SK-N-SH (cell line): ENCODE results near the gene UFSP2. TPM values are rescaled to one million over a fixed set of nuclear protein-coding genes. Genes with fewer than 3 reads are reported as not detected.

Experiments used
- CTCF ChIA-PET: fragments of 300-600, 350-600 bp; formaldehyde crosslinking; extraction: SDS; loops from one replicate; lab custom pipeline; 2021; lab: Yijun Ruan, JAX
- POLR2A ChIA-PET: fragments of 350-600 bp; sonication (Branson Sonifier 250); formaldehyde crosslinking; extraction: SDS; loops from one replicate; lab custom pipeline; 2020; ENCODE audit warnings: antibody characterized with exemption, inconsistent platforms; lab: Yijun Ruan, JAX
- DNase-seq: peaks from one replicate; pipeline ENCODE4 v3.0.0; 2012
- H2AFZ ChIP-seq: fragments of 200-600 bp; sonication (generic); 2 replicates; pipeline ENCODE4 v1.8.1; 2016; ENCODE audit warnings: antibody characterized with exemption, mild to moderate bottlenecking, low read depth
- H3F3A ChIP-seq: fragments of 200-600 bp; sonication (generic); replicated peaks from 2 replicates; pipeline ENCODE3; 2016; ENCODE audit warnings: antibody characterized with exemption, mild to moderate bottlenecking; ENCODE audit not compliant: insufficient read depth
- H3K27ac ChIP-seq, 2 experiments: fragments of 200-500 bp in 1 of 2; fragments of 200-600 bp in 1 of 2; sonication (Bioruptor generic) in 1 of 2; sonication (generic), shearing (Covaris generic) in 1 of 2; 2 replicates each; pipeline versions ENCODE4 v1.5.1 to v1.6.1; 2014 to 2016; ENCODE audit warnings: low read depth in 2 of 2, inconsistent platforms in 1 of 2, low read length in 1 of 2, mild to moderate bottlenecking in 1 of 2, mixed read lengths in 1 of 2
- H3K27me3 ChIP-seq: fragments of 200-600 bp; sonication (generic), shearing (Covaris generic); 2 replicates; pipeline ENCODE4 v1.6.1; 2016; ENCODE audit warnings: mixed run types; ENCODE audit not compliant: insufficient read depth
- H3K36me3 ChIP-seq, 2 experiments: fragments of 200-500 bp in 1 of 2; fragments of 200-600 bp in 1 of 2; sonication (Bioruptor generic) in 1 of 2; sonication (generic) in 1 of 2; replicated peaks in 1 of 2; 2 replicates each; pipeline versions ENCODE3 to v1.5.1; 2014 to 2016; ENCODE audit warnings: low read length in 1 of 2, mild to moderate bottlenecking in 1 of 2; ENCODE audit not compliant: insufficient read depth in 2 of 2, control insufficient read depth in 1 of 2
- H3K4me1 ChIP-seq, 2 experiments: fragments of 200-500 bp in 1 of 2; fragments of 200-600 bp in 1 of 2; sonication (Bioruptor generic) in 1 of 2; sonication (generic), shearing (Covaris generic) in 1 of 2; 2 replicates each; pipeline versions ENCODE4 v1.5.1 to v1.6.1; 2014 to 2016; ENCODE audit warnings: low read depth in 1 of 2, low read length in 1 of 2, mixed run types in 1 of 2; ENCODE audit not compliant: insufficient read depth in 2 of 2, control insufficient read depth in 1 of 2
- H3K4me2 ChIP-seq: fragments of 200-600 bp; sonication (generic), shearing (Covaris generic); 2 replicates; pipeline ENCODE4 v1.6.1; 2017; ENCODE audit warnings: mixed run types
- H3K4me3 ChIP-seq, 2 experiments: fragments of 200-500 bp in 1 of 2; fragments of 200-600 bp in 1 of 2; sonication (Bioruptor generic) in 1 of 2; sonication (generic), shearing (Covaris generic) in 1 of 2; 2 replicates each; pipeline versions ENCODE4 v1.5.1 to v1.8.1; 2014 to 2016; ENCODE audit warnings: low read depth in 2 of 2, inconsistent platforms in 1 of 2, low read length in 1 of 2, mild to moderate bottlenecking in 1 of 2, mixed read lengths in 1 of 2, moderate library complexity in 1 of 2
- H3K79me2 ChIP-seq: fragments of 200-600 bp; sonication (generic); 2 replicates; pipeline ENCODE4 v1.8.1; 2017; ENCODE audit warnings: mild to moderate bottlenecking; ENCODE audit not compliant: insufficient read depth
- H3K9ac ChIP-seq: fragments of 200-600 bp; sonication (generic); 2 replicates; pipeline ENCODE4 v1.6.1; 2017; ENCODE audit warnings: mixed run types
- H3K9me2 ChIP-seq: fragments of 200-600 bp; sonication (generic); 2 replicates; pipeline ENCODE4 v1.6.1; 2017; ENCODE audit warnings: mixed run types
- H3K9me3 ChIP-seq: fragments of 200-600 bp; sonication (generic); 2 replicates; pipeline ENCODE4 v1.6.1; 2017; ENCODE audit warnings: mixed run types, mild to moderate bottlenecking, moderate library complexity
- H4K20me1 ChIP-seq: fragments of 200-600 bp; sonication (generic); 2 replicates; pipeline ENCODE4 v1.6.1; 2017; ENCODE audit warnings: mild to moderate bottlenecking, mixed run types; ENCODE audit not compliant: insufficient read depth
- CHD2 ChIP-seq: fragments of 150-350 bp; IDR thresholded peaks from 2 replicates; pipeline ENCODE4 v1.6.1; 2018; ENCODE audit warnings: low read length; ENCODE audit not compliant: partially characterized antibody
- ELF1 ChIP-seq: IDR thresholded peaks from 2 replicates; pipeline ENCODE4 v1.4.0; 2012
- EP300 ChIP-seq, 2 experiments: IDR thresholded peaks; 2 replicates each; pipeline versions ENCODE4 v1.4.0 to v1.6.1; 2012; ENCODE audit warnings: borderline replicate concordance in 1 of 2, low read depth in 1 of 2, low read length in 1 of 2
- FOSL2 ChIP-seq: IDR thresholded peaks from 2 replicates; pipeline ENCODE4 v1.4.0; 2012; ENCODE audit warnings: low read depth, mild to moderate bottlenecking, moderate library complexity, borderline replicate concordance
- FOXJ3 ChIP-seq: sonication (generic); formaldehyde crosslinking; IDR thresholded peaks from 2 replicates; pipeline ENCODE4 v1.5.1; 2020; ENCODE audit warnings: mild to moderate bottlenecking, missing genetic modification reagents
- MEF2A ChIP-seq: IDR thresholded peaks from 2 replicates; pipeline ENCODE4 v1.4.0; 2012; ENCODE audit warnings: low read depth, borderline replicate concordance
- MXI1 ChIP-seq: IDR thresholded peaks from 2 replicates; pipeline ENCODE4 v1.6.1; 2012; ENCODE audit warnings: mild to moderate bottlenecking, low read depth, low read length, improper control_type of control experiment
- NFIC ChIP-seq: IDR thresholded peaks from 2 replicates; pipeline ENCODE4 v1.4.0; 2012; ENCODE audit warnings: borderline replicate concordance
- RAD21 ChIP-seq: IDR thresholded peaks from 2 replicates; pipeline ENCODE4 v1.6.1; 2012; ENCODE audit warnings: mild to moderate bottlenecking, low read length
- RXRA ChIP-seq: IDR thresholded peaks from 2 replicates; pipeline ENCODE4 v1.4.0; 2012; ENCODE audit warnings: low read depth, mild to moderate bottlenecking, borderline replicate concordance
- SMC3 ChIP-seq: IDR thresholded peaks from 2 replicates; pipeline ENCODE4 v1.6.1; 2012; ENCODE audit warnings: low read depth, low read length, improper control_type of control experiment
- TEAD4 ChIP-seq: IDR thresholded peaks from 2 replicates; pipeline ENCODE4 v1.4.0; 2012; ENCODE audit warnings: mild to moderate bottlenecking, borderline replicate concordance; ENCODE audit not compliant: insufficient read depth
- WGBS: methylation state at CpG from one replicate; pipeline ENCODE4 v1.1.6; 2017; ENCODE audit warnings: low lambda C conversion rate; 5-methylcytosine and 5-hydroxymethylcytosine counted together
- polyA plus RNA-seq, 3 experiments: library from polyadenylated mRNA; depleted of rRNA; stranded (reverse); fragments of >200 nt; gene quantifications; 2 replicates each; pipeline ENCODE4 v1.2.3, GENCODE V29; 2012
- TF ChIP-seq, protein P1 (sequence below): IDR thresholded peaks from 2 replicates; pipeline ENCODE4 v1.6.1; 2012; ENCODE audit warnings: mild to moderate bottlenecking, low read depth, low read length, moderate library complexity
- TF ChIP-seq, protein P2 (sequence below): fragments of 150-350 bp; IDR thresholded peaks from 2 replicates; pipeline ENCODE4 v1.6.1; 2016; ENCODE audit warnings: mild to moderate bottlenecking, low read depth, low read length
- TF ChIP-seq, protein P3 (sequence below): IDR thresholded peaks from 2 replicates; pipeline ENCODE4 v1.4.0; 2012; ENCODE audit warnings: low read depth, borderline replicate concordance
- TF ChIP-seq, protein P4 (sequence below): IDR thresholded peaks from 2 replicates; pipeline ENCODE4 v1.4.0; 2012; ENCODE audit warnings: low read depth, borderline replicate concordance
- TF ChIP-seq, protein P5 (sequence below): fragments of 150-350 bp; IDR thresholded peaks from 2 replicates; pipeline ENCODE4 v1.6.1; 2017; ENCODE audit warnings: antibody characterized with exemption, low read length, low read depth, borderline replicate concordance

The UFSP2 gene
- polyA plus RNA-seq, 1 of the 3 experiments (the other 2 are of a cell fraction): 15.5 TPM

DNA sequence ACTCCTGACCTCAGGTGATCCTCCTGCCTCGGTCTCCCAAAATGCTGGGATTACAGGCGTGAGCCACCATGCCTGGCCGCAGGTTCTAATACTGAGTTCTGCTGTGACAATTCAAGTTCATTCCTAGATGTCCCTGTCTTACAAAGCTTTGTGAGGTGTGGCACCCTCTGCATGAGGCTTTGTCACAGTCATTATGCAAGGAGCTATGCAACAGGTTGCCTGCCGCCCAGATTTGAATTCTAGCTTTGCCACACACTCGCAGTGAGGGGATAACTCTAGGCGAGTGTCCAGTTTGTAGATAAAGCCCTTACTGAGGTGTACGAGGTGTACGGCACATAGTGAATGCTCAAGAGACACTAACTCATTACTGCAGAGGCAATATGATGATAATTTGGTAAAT is 42.2 kb upstream of the UFSP2 start (continued):
- no peak for TF ChIP-seq NFIC

DNA sequence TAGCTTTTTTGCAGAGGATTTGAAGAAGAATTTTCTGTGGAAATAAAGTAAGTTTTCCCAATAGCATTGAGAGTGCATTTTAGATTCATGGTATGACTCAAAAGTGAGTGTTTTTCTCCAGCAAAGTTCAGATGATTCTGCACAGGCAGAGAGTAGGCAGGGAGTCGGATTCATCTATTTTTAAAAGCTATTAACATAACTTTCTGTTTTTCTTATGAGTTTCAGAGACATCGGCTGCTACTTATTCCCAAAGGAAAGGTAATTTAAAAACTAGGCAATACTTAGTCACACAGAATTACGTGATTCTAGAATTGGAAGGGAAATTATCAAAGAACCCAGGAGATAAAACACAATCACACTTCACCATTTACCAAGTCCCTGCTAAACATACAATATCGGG is 41.3 kb upstream of the UFSP2 start:
- WGBS: 61% methylated on average over 4 of the region's 4 CpGs
- ChIA-PET CTCF (interaction anchor here (0.7 to 1.2 kb wide), 4 partner anchors 69 to 571 kb away, joined by 3 to 6 read pairs (median 4); no protein-coding TSS in a partner anchor), POLR2A (no interaction called here)
- Histone ChIP-seq H4K20me1 (no peaks in the 10 kb centered on the region), H3K36me3 (no peaks in the 10 kb centered on the region), H3K9me2 (no peaks in the 10 kb centered on the region), H2AFZ (peak overlapping the region; percentile 81; the same call in 1 of the 2 replicates), H3K27ac (peak overlapping the region in 1 of 2 experiments; percentile 53; a peak in 2 of 4 replicates), H3K9me3 (no peaks in the 10 kb centered on the region), H3K27me3 (no peaks in the 10 kb centered on the region), H3K79me2 (no peaks in the 10 kb centered on the region), H3K4me2 (peak overlapping the region; percentile 69), H3K9ac (no peak overlapping the region), H3K4me3 (peak overlapping the region in 1 of 2 experiments; percentile 43; a peak in 2 of 4 replicates), H3K4me1 (peaks cover 0 to 5% of the 10 kb centered on the region in 2 experiments; a peak in 2 of 4 replicates), H3F3A (peaks cover 10% of the 10 kb centered on the region)
- TF ChIP-seq, protein P1, sequence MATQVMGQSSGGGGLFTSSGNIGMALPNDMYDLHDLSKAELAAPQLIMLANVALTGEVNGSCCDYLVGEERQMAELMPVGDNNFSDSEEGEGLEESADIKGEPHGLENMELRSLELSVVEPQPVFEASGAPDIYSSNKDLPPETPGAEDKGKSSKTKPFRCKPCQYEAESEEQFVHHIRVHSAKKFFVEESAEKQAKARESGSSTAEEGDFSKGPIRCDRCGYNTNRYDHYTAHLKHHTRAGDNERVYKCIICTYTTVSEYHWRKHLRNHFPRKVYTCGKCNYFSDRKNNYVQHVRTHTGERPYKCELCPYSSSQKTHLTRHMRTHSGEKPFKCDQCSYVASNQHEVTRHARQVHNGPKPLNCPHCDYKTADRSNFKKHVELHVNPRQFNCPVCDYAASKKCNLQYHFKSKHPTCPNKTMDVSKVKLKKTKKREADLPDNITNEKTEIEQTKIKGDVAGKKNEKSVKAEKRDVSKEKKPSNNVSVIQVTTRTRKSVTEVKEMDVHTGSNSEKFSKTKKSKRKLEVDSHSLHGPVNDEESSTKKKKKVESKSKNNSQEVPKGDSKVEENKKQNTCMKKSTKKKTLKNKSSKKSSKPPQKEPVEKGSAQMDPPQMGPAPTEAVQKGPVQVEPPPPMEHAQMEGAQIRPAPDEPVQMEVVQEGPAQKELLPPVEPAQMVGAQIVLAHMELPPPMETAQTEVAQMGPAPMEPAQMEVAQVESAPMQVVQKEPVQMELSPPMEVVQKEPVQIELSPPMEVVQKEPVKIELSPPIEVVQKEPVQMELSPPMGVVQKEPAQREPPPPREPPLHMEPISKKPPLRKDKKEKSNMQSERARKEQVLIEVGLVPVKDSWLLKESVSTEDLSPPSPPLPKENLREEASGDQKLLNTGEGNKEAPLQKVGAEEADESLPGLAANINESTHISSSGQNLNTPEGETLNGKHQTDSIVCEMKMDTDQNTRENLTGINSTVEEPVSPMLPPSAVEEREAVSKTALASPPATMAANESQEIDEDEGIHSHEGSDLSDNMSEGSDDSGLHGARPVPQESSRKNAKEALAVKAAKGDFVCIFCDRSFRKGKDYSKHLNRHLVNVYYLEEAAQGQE: no peak
- TF ChIP-seq MEF2A (no peak), RAD21 (no peak), TEAD4 (no peak), MXI1 (no peak), SMC3 (no peak), EP300 (IDR thresholded peaks at IDR 0.05; ENCODE audit: borderline replicate concordance in 1 of 2, low read depth in 1 of 2, low read length in 1 of 2) (no peak), FOXJ3 (CRISPR knock-in tag) (no peak), FOSL2 (no peak), RXRA (no peak), CHD2 (no peak), ELF1 (no peak)
- TF ChIP-seq, protein P2, sequence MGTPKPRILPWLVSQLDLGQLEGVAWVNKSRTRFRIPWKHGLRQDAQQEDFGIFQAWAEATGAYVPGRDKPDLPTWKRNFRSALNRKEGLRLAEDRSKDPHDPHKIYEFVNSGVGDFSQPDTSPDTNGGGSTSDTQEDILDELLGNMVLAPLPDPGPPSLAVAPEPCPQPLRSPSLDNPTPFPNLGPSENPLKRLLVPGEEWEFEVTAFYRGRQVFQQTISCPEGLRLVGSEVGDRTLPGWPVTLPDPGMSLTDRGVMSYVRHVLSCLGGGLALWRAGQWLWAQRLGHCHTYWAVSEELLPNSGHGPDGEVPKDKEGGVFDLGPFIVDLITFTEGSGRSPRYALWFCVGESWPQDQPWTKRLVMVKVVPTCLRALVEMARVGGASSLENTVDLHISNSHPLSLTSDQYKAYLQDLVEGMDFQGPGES: no peak
- TF ChIP-seq, protein P3, sequence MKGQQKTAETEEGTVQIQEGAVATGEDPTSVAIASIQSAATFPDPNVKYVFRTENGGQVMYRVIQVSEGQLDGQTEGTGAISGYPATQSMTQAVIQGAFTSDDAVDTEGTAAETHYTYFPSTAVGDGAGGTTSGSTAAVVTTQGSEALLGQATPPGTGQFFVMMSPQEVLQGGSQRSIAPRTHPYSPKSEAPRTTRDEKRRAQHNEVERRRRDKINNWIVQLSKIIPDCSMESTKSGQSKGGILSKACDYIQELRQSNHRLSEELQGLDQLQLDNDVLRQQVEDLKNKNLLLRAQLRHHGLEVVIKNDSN: no peak
- TF ChIP-seq, protein P4, sequence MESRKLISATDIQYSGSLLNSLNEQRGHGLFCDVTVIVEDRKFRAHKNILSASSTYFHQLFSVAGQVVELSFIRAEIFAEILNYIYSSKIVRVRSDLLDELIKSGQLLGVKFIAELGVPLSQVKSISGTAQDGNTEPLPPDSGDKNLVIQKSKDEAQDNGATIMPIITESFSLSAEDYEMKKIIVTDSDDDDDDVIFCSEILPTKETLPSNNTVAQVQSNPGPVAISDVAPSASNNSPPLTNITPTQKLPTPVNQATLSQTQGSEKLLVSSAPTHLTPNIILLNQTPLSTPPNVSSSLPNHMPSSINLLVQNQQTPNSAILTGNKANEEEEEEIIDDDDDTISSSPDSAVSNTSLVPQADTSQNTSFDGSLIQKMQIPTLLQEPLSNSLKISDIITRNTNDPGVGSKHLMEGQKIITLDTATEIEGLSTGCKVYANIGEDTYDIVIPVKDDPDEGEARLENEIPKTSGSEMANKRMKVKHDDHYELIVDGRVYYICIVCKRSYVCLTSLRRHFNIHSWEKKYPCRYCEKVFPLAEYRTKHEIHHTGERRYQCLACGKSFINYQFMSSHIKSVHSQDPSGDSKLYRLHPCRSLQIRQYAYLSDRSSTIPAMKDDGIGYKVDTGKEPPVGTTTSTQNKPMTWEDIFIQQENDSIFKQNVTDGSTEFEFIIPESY: no peak
- TF ChIP-seq, protein P5, sequence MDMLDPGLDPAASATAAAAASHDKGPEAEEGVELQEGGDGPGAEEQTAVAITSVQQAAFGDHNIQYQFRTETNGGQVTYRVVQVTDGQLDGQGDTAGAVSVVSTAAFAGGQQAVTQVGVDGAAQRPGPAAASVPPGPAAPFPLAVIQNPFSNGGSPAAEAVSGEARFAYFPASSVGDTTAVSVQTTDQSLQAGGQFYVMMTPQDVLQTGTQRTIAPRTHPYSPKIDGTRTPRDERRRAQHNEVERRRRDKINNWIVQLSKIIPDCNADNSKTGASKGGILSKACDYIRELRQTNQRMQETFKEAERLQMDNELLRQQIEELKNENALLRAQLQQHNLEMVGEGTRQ: no peak
- no peak for DNase-seq
